GM19328 (cell line): Measurements from ENCODE around the gene AATK.

Experiments used
- ATAC-seq: cut with Tn5 transposase; IDR thresholded peaks from one replicate; pipeline ENCODE4 v1.9.1; 2021; ENCODE audit warnings: mild to moderate bottlenecking, moderate library complexity; ENCODE audit not compliant: unreplicated experiment

Gene AATK

DNA sequence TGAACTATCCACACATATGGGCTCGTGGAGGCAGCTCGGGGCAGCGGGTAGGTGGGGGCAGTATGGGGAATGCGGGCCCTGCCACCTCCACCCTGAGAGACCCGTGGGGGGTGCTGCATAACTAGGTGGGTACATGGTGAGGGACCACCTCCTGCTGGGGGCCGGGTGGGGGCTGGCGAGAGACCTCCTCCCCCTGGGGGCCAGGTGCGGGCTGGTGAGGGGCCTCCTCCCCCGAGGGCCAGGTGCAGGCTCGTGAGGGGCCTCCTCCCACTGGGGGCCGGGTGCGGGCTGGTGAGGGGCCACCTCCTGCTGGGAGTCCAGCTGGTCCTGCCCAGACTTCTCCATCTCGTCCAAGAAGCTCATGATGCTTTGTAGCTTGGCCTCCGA lies 31.4 kb upstream of the AATK start:
- ATAC-seq = no peak

- ATAC-seq = no peak
These were observed 30.7 kb upstream of the AATK start for GRCh38 chr17:81196505-81197408.

GRCh38 chr17:81195941-81196495 lies 30.0 kb upstream of the AATK start:
- no peak for ATAC-seq

GRCh38 chr17:81194941-81195901 lies 29.2 kb upstream of the AATK start:
- ATAC-seq = no peak

DNA sequence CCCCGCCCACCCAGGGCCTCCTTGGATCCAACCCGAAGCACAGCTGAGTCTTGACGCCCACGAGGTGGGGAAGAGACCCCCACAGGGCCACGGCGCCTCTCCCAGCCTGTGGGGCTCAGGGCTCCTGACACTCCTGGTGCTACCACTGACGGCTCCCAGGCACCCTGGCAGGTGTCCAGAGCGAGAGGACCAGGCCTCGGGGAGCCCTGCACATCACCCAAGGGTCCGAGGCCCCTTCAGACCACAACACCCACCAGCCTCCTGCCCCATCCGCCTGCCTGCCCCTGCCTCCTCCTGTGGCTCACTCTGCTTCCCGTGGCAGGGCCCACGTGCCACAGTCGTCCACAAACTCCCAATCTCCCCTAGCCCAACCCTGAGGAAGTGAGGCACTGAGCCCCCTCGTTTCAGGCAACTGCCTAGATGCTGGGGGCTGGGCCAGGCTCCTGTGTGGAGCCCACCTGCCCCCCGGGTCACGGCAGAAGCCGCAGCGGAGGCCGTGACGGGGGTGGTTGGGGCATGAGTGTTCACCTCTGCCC lies 28.3 kb upstream of the AATK start:
- no peak for ATAC-seq

GRCh38 chr17:81193470-81194224 lies 27.6 kb upstream of the AATK start:
- no peak for ATAC-seq

DNA sequence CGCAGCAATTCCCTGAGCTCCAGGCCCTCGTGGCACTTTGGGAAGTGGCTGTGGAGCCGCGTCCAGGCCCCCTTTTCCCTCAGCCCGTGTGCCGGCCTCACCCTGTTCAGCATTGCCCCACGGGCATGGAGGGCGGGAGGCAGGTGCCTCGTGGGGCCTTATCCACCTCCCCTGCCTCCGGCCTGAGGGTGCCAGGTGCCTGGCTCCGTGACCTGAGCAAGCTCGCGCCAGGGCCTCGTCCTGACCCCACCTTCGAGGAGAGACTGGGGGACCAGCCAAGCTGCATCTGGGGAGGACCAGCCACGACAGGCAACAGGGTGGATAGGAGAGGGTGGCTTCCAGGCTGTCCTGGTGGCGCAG lies 27.0 kb upstream of the AATK start:
- no peak for ATAC-seq

GRCh38 chr17:81192386-81193050 lies 26.5 kb upstream of the AATK start:
- ATAC-seq = no peak

DNA sequence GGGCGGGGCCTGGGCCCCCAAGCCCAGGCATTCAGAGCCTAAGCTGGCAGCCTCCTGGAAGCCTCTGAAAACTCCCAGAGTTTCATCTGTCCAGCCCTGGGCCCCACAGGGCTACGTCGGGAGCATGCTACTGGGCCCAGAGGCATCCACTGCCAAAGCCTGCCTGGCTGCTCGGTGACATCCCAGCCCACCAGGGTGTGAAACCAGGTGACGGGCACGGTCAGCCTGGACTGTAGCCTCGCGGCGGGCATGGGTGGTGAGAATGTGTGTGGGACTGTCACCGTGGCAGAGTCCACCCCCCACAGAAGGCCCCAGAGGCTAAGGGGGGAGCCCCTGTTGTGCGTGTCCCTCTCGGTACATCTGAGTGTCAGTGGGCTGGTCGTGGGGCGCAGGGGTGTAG lies 25.6 kb upstream of the AATK start:
- ATAC-seq = no peak

- ATAC-seq = no peak
These were observed 25.1 kb upstream of the AATK start for GRCh38 chr17:81191116-81191515.

DNA sequence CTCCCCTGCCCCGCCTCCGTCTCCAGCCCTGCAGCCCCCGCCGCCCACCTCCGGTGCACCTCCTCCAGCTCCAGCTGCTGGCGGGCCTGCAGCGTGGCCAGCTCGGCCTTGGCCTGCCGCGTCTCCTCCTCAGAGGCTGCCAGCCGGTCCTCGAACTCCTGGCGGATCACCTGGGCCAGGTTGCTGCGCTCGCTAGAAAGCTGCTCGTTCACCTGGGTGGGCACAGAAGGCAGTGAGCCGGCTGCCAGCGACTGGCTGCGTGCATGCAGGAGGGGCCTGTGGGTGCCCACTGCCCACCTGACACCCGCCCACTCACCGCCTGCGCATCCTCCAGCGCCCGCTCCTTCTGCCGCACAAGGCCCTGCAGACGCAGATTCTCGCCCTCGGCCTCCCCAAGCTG lies 24.6 kb upstream of the AATK start:
- ATAC-seq = no peak

DNA sequence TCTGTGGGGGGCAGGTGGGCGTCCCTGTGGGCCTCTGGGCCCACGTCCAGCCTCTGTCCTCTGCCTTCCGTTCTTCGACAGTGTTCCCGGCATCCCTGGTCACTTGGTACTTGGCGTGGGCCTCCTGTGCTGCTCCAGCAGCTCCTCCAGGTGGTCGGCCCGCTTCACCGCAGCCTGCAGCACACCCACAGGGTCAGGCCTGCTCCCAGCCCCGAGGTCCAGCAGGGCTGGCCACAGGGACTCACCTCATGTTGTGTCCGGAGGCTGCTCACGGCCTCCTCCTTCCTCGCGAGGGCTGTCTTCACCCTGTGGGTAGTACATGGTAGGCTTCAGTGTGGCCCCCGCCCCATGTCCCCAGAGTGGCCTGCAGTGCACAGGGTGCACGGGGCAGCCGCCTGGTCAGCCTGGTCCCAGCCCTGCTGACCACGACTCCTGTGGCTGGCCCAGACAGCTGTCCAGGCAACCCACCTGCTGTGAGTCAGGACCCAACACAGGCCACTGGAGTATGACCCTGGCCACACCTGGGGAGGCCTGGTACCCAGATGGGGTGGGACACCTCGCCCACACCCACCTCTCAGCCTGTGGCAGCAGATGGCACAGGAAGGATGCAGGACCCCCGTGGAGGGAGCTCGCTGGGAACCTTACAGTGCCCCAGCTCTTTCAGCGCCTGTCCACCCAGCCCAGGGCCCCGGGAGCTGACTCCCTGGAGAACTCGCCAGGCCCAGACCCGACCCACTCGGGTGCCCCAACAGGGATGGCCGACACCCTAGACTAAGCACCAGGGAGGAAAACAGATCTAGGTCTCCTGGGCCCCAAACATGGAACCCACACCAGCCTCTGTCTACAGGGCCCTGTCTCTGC lies 23.9 kb upstream of the AATK start:
- no peak for ATAC-seq

DNA sequence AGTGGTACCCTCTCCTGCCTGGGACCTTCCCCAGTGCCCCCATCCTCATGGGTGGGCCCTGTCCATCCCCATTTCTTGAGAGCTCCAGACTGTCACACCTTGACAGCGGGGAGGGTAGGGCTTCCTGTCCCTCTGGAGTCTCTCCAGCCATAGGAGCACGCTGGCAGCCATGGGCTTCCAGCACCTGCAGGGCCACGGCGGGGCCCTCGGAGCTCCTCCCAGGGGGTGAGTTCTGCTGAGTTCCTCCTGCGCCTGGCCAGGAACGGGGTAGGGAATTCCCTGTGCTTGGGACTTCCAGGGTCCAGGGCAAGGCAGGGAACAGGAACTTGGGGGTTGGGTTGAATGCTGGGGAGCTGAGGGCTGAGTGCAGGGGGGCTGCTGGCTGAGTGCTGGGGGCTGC lies 23.0 kb upstream of the AATK start:
- no peak for ATAC-seq

GRCh38 chr17:81188491-81188840 lies 22.4 kb upstream of the AATK start:
- ATAC-seq = no peak

DNA sequence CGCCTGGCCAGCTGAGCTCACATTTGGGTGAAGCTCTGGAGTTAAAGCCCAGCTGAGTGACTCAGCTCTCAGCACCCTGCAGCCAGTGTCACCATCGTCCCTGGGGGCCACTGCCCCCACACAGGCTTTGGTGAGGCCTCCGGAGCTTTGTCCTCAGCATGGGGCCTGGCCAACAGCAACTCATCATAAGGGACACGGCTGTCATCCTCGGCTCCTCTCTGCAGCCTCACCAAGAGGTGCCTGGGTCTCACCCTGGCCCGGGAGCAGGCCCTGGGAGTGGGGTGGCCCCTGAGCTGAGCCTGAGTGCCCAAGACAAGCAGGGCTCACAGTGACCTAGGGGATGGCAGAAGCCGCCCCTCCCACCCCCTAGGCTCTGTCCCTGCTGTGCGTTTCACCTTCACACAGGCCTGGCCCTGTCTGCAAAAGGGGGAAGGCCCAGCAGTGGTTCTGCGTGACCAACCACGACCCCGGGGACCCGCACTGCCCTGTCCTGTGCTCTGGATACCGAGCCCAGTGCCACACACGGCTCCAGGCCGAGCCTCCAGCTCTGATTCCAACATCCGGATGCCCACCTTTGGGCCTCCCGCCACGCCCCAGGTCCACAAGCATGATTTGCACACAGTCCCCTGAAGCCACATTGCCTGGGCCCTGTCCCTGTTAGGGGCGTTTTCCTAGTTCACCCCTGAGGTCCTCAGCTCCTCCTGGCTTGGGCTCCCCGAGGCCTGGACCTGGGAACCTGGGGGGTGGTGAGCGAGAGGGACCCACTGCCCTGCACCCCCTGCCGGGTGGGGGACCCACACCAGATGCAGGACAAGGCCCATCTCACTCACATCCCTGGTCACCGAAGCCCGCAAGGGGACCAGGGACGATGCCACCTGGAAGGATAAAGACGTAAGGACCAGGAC lies 21.8 kb upstream of the AATK start:
- ATAC-seq = no peak

- no peak for ATAC-seq
These were observed 21.1 kb upstream of the AATK start for GRCh38 chr17:81187120-81187519.

GRCh38 chr17:81186203-81186602 lies 20.2 kb upstream of the AATK start:
- no peak for ATAC-seq

GRCh38 chr17:81184555-81184954 lies 18.5 kb upstream of the AATK start:
- ATAC-seq = no peak
